GM19023 (cell line): ENCODE measurements around the gene PCDHA4.

Source experiments
- ATAC-seq: cut with Tn5 transposase; IDR thresholded peaks from one replicate; pipeline ENCODE4 v1.9.1; 2021; ENCODE audit warnings: mild to moderate bottlenecking, moderate library complexity; ENCODE audit not compliant: unreplicated experiment

PCDHA4 gene

DNA sequence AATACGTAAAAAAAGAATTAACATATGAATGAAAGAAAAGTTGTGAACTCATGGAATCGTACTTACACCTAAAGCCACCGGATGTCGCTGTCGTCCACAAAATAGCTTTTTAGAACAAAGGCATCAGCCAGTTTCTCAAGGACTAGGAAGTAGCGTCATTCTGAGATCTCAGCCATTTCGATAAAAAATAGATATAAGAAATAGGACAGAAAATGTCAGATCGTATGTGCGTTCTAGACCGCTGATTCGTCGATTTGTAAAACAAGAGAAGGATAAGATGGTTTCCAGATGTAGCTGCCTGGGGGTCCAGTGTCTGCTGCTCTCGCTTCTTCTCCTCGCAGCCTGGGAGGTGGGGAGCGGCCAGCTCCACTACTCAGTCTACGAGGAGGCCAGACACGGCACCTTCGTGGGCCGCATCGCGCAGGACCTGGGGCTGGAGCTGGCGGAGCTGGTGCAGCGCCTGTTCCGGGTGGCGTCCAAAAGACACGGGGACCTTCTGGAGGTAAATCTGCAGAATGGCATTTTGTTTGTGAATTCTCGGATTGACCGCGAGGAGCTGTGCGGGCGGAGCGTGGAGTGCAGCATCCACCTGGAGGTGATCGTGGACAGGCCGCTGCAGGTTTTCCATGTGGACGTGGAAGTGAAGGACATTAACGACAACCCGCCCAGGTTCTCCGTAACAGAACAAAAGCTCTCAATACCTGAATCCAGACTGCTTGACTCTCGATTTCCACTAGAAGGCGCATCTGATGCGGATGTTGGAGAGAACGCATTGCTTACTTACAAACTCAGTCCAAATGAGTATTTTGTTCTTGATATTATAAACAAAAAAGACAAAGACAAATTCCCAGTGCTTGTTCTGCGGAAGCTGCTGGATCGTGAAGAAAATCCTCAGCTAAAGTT, 49.2 kb downstream of the PCDHA4 start, which contains the start of gene PCDHA10:
TSS of gene PCDHA10 (plus strand) at position 126 of the 903 bp plus-strand sequence. CDS start at position 278, 152 bp downstream.
- no peak for ATAC-seq

DNA sequence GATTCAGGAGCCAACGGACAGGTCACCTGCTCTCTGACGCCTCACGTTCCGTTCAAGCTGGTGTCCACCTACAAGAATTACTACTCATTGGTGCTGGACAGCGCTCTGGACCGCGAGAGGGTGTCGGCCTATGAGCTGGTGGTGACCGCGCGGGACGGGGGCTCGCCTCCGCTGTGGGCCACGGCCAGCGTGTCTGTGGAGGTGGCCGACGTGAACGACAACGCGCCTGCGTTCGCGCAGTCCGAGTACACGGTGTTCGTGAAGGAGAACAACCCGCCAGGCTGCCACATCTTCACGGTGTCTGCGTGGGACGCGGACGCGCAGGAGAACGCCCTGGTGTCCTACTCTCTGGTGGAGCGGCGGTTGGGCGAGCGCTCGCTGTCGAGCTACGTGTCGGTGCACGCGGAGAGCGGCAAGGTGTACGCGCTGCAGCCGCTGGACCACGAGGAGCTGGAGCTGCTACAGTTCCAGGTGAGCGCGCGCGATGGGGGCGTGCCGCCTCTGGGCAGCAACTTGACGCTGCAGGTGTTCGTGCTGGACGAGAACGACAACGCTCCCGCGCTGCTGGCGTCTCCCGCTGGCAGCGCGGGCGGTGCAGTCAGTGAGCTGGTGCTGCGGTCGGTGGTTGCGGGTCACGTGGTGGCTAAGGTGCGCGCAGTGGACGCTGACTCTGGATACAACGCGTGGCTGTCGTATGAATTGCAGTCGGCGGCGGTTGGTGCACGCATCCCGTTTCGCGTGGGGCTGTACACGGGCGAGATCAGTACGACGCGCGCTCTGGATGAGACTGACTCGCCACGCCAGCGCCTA, 50.5 kb downstream of the PCDHA4 start:
- ATAC-seq: no peak

GRCh38 chr5:140857987-140858240, 51.0 kb downstream of the PCDHA4 start:
- ATAC-seq: no peak

- no peak for ATAC-seq
Measured at GRCh38 chr5:140862441-140863295, 55.8 kb downstream of the PCDHA4 start.
